ENCODE results near the gene PPARG.

- TF ChIP-seq, protein P1, sequence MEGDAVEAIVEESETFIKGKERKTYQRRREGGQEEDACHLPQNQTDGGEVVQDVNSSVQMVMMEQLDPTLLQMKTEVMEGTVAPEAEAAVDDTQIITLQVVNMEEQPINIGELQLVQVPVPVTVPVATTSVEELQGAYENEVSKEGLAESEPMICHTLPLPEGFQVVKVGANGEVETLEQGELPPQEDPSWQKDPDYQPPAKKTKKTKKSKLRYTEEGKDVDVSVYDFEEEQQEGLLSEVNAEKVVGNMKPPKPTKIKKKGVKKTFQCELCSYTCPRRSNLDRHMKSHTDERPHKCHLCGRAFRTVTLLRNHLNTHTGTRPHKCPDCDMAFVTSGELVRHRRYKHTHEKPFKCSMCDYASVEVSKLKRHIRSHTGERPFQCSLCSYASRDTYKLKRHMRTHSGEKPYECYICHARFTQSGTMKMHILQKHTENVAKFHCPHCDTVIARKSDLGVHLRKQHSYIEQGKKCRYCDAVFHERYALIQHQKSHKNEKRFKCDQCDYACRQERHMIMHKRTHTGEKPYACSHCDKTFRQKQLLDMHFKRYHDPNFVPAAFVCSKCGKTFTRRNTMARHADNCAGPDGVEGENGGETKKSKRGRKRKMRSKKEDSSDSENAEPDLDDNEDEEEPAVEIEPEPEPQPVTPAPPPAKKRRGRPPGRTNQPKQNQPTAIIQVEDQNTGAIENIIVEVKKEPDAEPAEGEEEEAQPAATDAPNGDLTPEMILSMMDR (IDR thresholded peaks at IDR 0.05): no peak
- no peak for TF ChIP-seq POLR2A (IDR thresholded peaks at IDR 0.05)
Observed at GRCh38 chr3:12303534-12303933, 14.7 kb downstream of the PPARG start.

Measured in stomach (tissue), 4 donors.